ENCODE data around the gene TMEM253. TPM values are rescaled to one million over a fixed set of nuclear protein-coding genes. Genes with fewer than 3 reads are reported as not detected.

The TMEM253 gene
- total and polyA plus RNA-seq, 2 experiments from 2014 or later, result 0.59 to 0.95 TPM

GRCh38 chr14:21149641-21150367, 48.9 kb downstream of the TMEM253 start:
- Histone ChIP-seq H4K20me1 (replicated peaks; ENCODE audit: insufficient read depth) (no peaks in the 10 kb centered on the region), H3K27me3 (ENCODE audit: insufficient read depth) (no peaks in the 10 kb centered on the region), H3K36me3 (ENCODE audit: insufficient read depth) (no peaks in the 10 kb centered on the region), H3K4me2 (no peak overlapping the region), H3K79me2 (replicated peaks; ENCODE audit: insufficient read depth) (no peaks in the 10 kb centered on the region), H3F3A (replicated peaks; ENCODE audit: low read depth) (no peaks in the 10 kb centered on the region), H3K9me2 (ENCODE audit: insufficient read depth) (peaks cover 3% of the 10 kb centered on the region; the same call in 1 of the 2 replicates), H3K4me1 (ENCODE audit: insufficient read depth) (no peaks in the 10 kb centered on the region), H3K27ac (ENCODE audit: low read depth) (no peak overlapping the region), H2AFZ (no peak overlapping the region), H3K4me3 (no peak overlapping the region)
- DNase-seq (ENCODE audit: low spot score) (no peak), ATAC-seq (no peak)
- H3K27me3 Mint-ChIP-seq (ENCODE audit: insufficient read depth, low read depth, poor library complexity), result peaks cover 3% of the 10 kb centered on the region
- H3K36me3 Mint-ChIP-seq (ENCODE audit: low read depth), result no peaks in the 10 kb centered on the region
- H3K9me3 Mint-ChIP-seq, result peaks cover 7% of the 10 kb centered on the region; the same call in 2 of the 3 replicates
- H3K27ac Mint-ChIP-seq, result no peak overlapping the region
- H3K4me1 Mint-ChIP-seq, result no peaks in the 10 kb centered on the region
- no peak overlapping the region for H3K4me3 Mint-ChIP-seq
- TF ChIP-seq STAT1 (IDR thresholded peaks at IDR 0.05; ENCODE audit: unreplicated experiment) (no peak), NANOG (IDR thresholded peaks at IDR 0.05; ENCODE audit: borderline replicate concordance) (no peak), EZH2phosphoT487 (IDR thresholded peaks at IDR 0.05; ENCODE audit: unreplicated experiment) (no peak), ZNF331 (CRISPR knock-in tag; IDR thresholded peaks at IDR 0.05; ENCODE audit: low read depth) (peak; percentile 70), EZH2 (IDR thresholded peaks at IDR 0.05; ENCODE audit: low read depth, unreplicated experiment) (no peak)

Small RNAs within 50 kb of the gene (small RNA-seq; reads per million reads assigned to genes)
- not detected for gene RNU6-252P (ENCODE audit: low replicate concordance)

Other genes with a start within 250 kb of the TMEM253 start
- not detected in 2 replicates for gene RNASE3, start 209.7 kb upstream of the TMEM253 start, total RNA-seq (2014; rRNA removed; shearing (Covaris generic))
- not detected in 2 replicates for gene RNASE3, start 209.7 kb upstream of the TMEM253 start, polyA plus RNA-seq (2016; fragmentation: Nextera tagmentation; extraction: Ambion mirVana)
- gene RNASE2, start 145.6 kb upstream of the TMEM253 start, total RNA-seq (2014; rRNA removed; shearing (Covaris generic)), result not detected in 2 replicates
- gene RNASE2, start 145.6 kb upstream of the TMEM253 start, polyA plus RNA-seq (2016; fragmentation: Nextera tagmentation; extraction: Ambion mirVana), result not detected in 2 replicates
- 156 and 163 TPM in 2 replicates for gene METTL17, start 111.1 kb upstream of the TMEM253 start, total RNA-seq (2014; rRNA removed; shearing (Covaris generic))
- gene METTL17, start 111.1 kb upstream of the TMEM253 start, polyA plus RNA-seq (2016; fragmentation: Nextera tagmentation; extraction: Ambion mirVana), result 74.9 and 77.7 TPM in 2 replicates
- gene SLC39A2, start 101.8 kb upstream of the TMEM253 start, total RNA-seq (2014; rRNA removed; shearing (Covaris generic)), result not detected in 2 replicates
- gene SLC39A2, start 101.8 kb upstream of the TMEM253 start, polyA plus RNA-seq (2016; fragmentation: Nextera tagmentation; extraction: Ambion mirVana), result not detected in 2 replicates
- gene NDRG2, start 76.0 kb upstream of the TMEM253 start, total RNA-seq (2014; rRNA removed; shearing (Covaris generic)), result 15.2 and 20.6 TPM in 2 replicates
- gene NDRG2, start 76.0 kb upstream of the TMEM253 start, polyA plus RNA-seq (2016; fragmentation: Nextera tagmentation; extraction: Ambion mirVana), result 8.8 and 10.5 TPM in 2 replicates
- gene TPPP2, start 70.8 kb upstream of the TMEM253 start, total RNA-seq (2014; rRNA removed; shearing (Covaris generic)), result not detected in 2 replicates
- gene TPPP2, start 70.8 kb upstream of the TMEM253 start, polyA plus RNA-seq (2016; fragmentation: Nextera tagmentation; extraction: Ambion mirVana), result not detected in 2 replicates
- not detected in 2 replicates for gene RNASE13, start 66.3 kb upstream of the TMEM253 start, total RNA-seq (2014; rRNA removed; shearing (Covaris generic))
- not detected in 2 replicates for gene RNASE13, start 66.3 kb upstream of the TMEM253 start, polyA plus RNA-seq (2016; fragmentation: Nextera tagmentation; extraction: Ambion mirVana)
- gene RNASE7, start 58.7 kb upstream of the TMEM253 start, total RNA-seq (2014; rRNA removed; shearing (Covaris generic)), result not detected in 2 replicates
- not detected in 2 replicates for gene RNASE7, start 58.7 kb upstream of the TMEM253 start, polyA plus RNA-seq (2016; fragmentation: Nextera tagmentation; extraction: Ambion mirVana)
- gene RNASE8, start 43.2 kb upstream of the TMEM253 start, total RNA-seq (2014; rRNA removed; shearing (Covaris generic)), result not detected in 2 replicates
- not detected in 2 replicates for gene RNASE8, start 43.2 kb upstream of the TMEM253 start, polyA plus RNA-seq (2016; fragmentation: Nextera tagmentation; extraction: Ambion mirVana)
- 38.6 and 44.6 TPM in 2 replicates for gene ARHGEF40, start 30.8 kb upstream of the TMEM253 start, total RNA-seq (2014; rRNA removed; shearing (Covaris generic))
- gene ARHGEF40, start 30.8 kb upstream of the TMEM253 start, polyA plus RNA-seq (2016; fragmentation: Nextera tagmentation; extraction: Ambion mirVana), result 17.7 and 21.5 TPM in 2 replicates
- 148 and 153 TPM in 2 replicates for gene ZNF219, start 2.4 kb upstream of the TMEM253 start, total RNA-seq (2014; rRNA removed; shearing (Covaris generic))
- gene ZNF219, start 2.4 kb upstream of the TMEM253 start, polyA plus RNA-seq (2016; fragmentation: Nextera tagmentation; extraction: Ambion mirVana), result 35.5 and 37.7 TPM in 2 replicates
- not detected in 2 replicates for gene OR5AU1, start 55.0 kb downstream of the TMEM253 start, total RNA-seq (2014; rRNA removed; shearing (Covaris generic))
- not detected in 2 replicates for gene OR5AU1, start 55.0 kb downstream of the TMEM253 start, polyA plus RNA-seq (2016; fragmentation: Nextera tagmentation; extraction: Ambion mirVana)
- gene HNRNPC, start 168.4 kb downstream of the TMEM253 start, total RNA-seq (2014; rRNA removed; shearing (Covaris generic)), result 1,259 and 1,323 TPM in 2 replicates
- gene HNRNPC, start 168.4 kb downstream of the TMEM253 start, polyA plus RNA-seq (2016; fragmentation: Nextera tagmentation; extraction: Ambion mirVana), result 1,257 and 1,296 TPM in 2 replicates
- 0.93 and 1.6 TPM in 2 replicates for gene RPGRIP1, start 179.0 kb downstream of the TMEM253 start, total RNA-seq (2014; rRNA removed; shearing (Covaris generic))
- gene RPGRIP1, start 179.0 kb downstream of the TMEM253 start, polyA plus RNA-seq (2016; fragmentation: Nextera tagmentation; extraction: Ambion mirVana), result 0.24 and 0.26 TPM in 2 replicates

Measured in GM23338 (cell line).